Gastroesophageal sphincter (tissue), 4 donors: Measurements from ENCODE around the gene SLC26A9. TPM values are rescaled to one million over a fixed set of nuclear protein-coding genes. Genes with fewer than 3 reads are reported as not detected.

Experiments
- ATAC-seq: fragments of 150-250 bp; one replicate; pipeline ENCODE4 v1.9.1; 2016; ENCODE audit warnings: mild to moderate bottlenecking, moderate library complexity
- H3K27ac ChIP-seq, 4 donors: fragments of 200-600 bp; sonication (generic) in 3 of 4; 1 replicate in 3 of 4; 2 replicates in 1 of 4; pipeline ENCODE4 v1.5.1; 2016 to 2019
- H3K27me3 ChIP-seq: fragments of 200-600 bp; sonication (generic); one replicate; pipeline ENCODE4 v1.5.1; 2019
- H3K36me3 ChIP-seq, 2 donors: fragments of 200-600 bp; sonication (generic); one replicate each; pipeline ENCODE4 v1.5.1; 2019; ENCODE audit warnings: control low read depth in 1 of 2
- H3K4me1 ChIP-seq, 3 donors: fragments of 200-600 bp; sonication (generic); 1 replicate in 2 of 3; 2 replicates in 1 of 3; pipeline ENCODE4 v1.5.1; 2016 to 2019; ENCODE audit warnings: control low read depth in 2 of 3
- H3K4me3 ChIP-seq, 2 donors: fragments of 200-600 bp; sonication (generic); one replicate each; pipeline ENCODE4 v1.5.1; 2019; ENCODE audit warnings: mild to moderate bottlenecking in 1 of 2, moderate library complexity in 1 of 2
- H3K9me3 ChIP-seq, 3 donors: fragments of 200-600 bp; sonication (generic); one replicate each; pipeline ENCODE4 v1.5.1; 2017 to 2019; ENCODE audit warnings: control low read depth in 2 of 3
- EP300 ChIP-seq: sonication (generic); formaldehyde crosslinking; IDR thresholded peaks from one replicate; pipeline ENCODE4 v1.6.1; 2017; ENCODE audit warnings: antibody characterized with exemption, mild to moderate bottlenecking
- POLR2A ChIP-seq, 2 donors: fragments of 450-650 bp; IDR thresholded peaks; one replicate each; pipeline ENCODE4 v1.6.1; 2017; ENCODE audit warnings: antibody characterized with exemption in 2 of 2, mild to moderate bottlenecking in 2 of 2, moderate library complexity in 1 of 2
- POLR2AphosphoS5 ChIP-seq: sonication (generic); formaldehyde crosslinking; IDR thresholded peaks from one replicate; pipeline ENCODE4 v1.6.1; 2017; ENCODE audit warnings: antibody characterized with exemption
- WGBS, 2 donors: methylation state at CpG; one replicate each; pipeline ENCODE4 v1.1.5; 2018; ENCODE audit warnings: low coverage in 1 of 2; 5-methylcytosine and 5-hydroxymethylcytosine counted together
- total RNA-seq, 4 donors: library from RNA; depleted of rRNA; stranded (reverse); fragments of >200 nt; gene quantifications; one replicate each; pipeline ENCODE4 v1.1.0, GENCODE V29; 2016
- TF ChIP-seq, protein P1 (sequence below), 4 experiments: fragments of 200-600 bp in 2 of 4; fragments of 450-650 bp in 2 of 4; sonication (generic) in 1 of 4; IDR thresholded peaks; one replicate each; pipeline ENCODE4 v1.5.1; 2017 to 2019; ENCODE audit warnings: antibody characterized with exemption in 4 of 4, mild to moderate bottlenecking in 2 of 4, moderate library complexity in 2 of 4

Gene SLC26A9
- total RNA-seq, 4 donors from 2014 or later = 0.16 TPM; not detected in 3

DNA sequence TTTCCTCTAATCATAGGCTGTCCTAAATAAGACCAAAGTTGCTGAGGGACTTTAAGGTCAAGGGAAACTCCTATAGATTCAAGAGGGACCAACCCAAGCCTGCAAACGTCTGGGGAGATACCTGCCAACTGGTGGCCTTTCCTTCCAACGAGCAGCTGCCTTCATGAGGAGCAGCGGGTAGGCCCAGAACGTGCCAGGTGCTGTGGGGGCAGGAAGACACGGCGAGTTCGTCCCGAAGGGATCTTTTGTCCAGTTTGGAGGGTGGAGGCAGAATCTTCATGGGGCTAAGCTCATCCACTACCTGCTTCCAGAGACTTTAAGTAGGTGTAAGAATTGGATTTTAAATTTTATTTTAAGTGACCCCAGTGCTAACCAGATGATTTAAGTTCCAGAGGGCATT lies 26.0 kb upstream of the SLC26A9 start:
- Histone ChIP-seq H3K27me3 (no peaks in the 10 kb centered on the region), H3K4me1 (no peaks in the 10 kb centered on the region), H3K27ac (no peak overlapping the region), H3K4me3 (no peak overlapping the region), H3K9me3 (no peaks in the 10 kb centered on the region), H3K36me3 (no peaks in the 10 kb centered on the region)
- 76 to 88% methylated on average over 7 to 8 of the region's 8 CpGs for WGBS, 2 donors
- TF ChIP-seq EP300 (no peak), POLR2A (IDR thresholded peaks at IDR 0.05) (no peak), POLR2AphosphoS5 (no peak)
- TF ChIP-seq, protein P1, sequence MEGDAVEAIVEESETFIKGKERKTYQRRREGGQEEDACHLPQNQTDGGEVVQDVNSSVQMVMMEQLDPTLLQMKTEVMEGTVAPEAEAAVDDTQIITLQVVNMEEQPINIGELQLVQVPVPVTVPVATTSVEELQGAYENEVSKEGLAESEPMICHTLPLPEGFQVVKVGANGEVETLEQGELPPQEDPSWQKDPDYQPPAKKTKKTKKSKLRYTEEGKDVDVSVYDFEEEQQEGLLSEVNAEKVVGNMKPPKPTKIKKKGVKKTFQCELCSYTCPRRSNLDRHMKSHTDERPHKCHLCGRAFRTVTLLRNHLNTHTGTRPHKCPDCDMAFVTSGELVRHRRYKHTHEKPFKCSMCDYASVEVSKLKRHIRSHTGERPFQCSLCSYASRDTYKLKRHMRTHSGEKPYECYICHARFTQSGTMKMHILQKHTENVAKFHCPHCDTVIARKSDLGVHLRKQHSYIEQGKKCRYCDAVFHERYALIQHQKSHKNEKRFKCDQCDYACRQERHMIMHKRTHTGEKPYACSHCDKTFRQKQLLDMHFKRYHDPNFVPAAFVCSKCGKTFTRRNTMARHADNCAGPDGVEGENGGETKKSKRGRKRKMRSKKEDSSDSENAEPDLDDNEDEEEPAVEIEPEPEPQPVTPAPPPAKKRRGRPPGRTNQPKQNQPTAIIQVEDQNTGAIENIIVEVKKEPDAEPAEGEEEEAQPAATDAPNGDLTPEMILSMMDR (IDR thresholded peaks at IDR 0.05) = no peak
- ATAC-seq = no peak

DNA sequence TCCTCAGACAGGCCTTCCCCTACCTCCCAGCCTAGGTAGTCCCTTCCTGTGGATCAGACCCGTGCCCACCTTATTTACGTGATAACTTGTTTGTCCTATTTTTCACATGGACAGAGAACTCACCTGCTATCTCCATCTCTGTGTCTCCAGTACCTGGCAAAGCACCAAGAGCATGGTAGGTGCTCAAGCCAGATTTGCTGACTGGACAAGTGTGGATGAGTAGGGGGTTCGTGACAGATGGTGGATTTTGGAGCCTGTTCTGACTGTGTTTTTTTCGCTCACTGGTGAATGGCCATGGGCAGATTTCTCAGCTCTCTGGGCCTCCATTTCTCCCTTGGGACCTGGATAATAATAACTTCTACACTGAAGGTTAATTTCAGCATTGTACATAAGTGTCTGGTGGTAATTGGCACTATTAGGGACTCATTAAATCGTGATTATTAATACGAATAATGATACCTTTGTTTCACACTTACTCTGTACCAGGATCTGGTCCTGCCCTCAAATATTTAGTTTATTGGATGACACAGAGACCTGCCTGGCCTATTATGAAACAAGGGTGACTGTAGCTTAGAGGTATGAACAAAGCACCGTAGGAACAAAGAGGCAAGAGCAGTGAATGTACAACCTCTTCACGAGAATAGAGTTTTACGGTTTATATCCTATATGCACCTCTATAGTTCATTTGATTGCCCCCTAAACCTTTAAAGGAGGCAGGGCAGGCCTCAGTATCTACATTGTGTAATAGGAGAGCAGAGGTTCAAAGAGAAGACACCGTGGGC lies 24.5 kb upstream of the SLC26A9 start:
- H3K27ac ChIP-seq = no peak overlapping the region
- no peak overlapping the region for H3K4me3 ChIP-seq
- WGBS, 2 donors = 81 to 93% methylated on average over 7 to 10 of the region's 10 CpGs
- H3K27me3 ChIP-seq = no peaks in the 10 kb centered on the region
- H3K36me3 ChIP-seq = no peaks in the 10 kb centered on the region
- no peaks in the 10 kb centered on the region for H3K4me1 ChIP-seq
- ATAC-seq = no peak
- no peaks in the 10 kb centered on the region for H3K9me3 ChIP-seq
- TF ChIP-seq, protein P1 (IDR thresholded peaks at IDR 0.05) = no peak
- TF ChIP-seq EP300 (no peak), POLR2A (IDR thresholded peaks at IDR 0.05) (no peak), POLR2AphosphoS5 (no peak)

DNA sequence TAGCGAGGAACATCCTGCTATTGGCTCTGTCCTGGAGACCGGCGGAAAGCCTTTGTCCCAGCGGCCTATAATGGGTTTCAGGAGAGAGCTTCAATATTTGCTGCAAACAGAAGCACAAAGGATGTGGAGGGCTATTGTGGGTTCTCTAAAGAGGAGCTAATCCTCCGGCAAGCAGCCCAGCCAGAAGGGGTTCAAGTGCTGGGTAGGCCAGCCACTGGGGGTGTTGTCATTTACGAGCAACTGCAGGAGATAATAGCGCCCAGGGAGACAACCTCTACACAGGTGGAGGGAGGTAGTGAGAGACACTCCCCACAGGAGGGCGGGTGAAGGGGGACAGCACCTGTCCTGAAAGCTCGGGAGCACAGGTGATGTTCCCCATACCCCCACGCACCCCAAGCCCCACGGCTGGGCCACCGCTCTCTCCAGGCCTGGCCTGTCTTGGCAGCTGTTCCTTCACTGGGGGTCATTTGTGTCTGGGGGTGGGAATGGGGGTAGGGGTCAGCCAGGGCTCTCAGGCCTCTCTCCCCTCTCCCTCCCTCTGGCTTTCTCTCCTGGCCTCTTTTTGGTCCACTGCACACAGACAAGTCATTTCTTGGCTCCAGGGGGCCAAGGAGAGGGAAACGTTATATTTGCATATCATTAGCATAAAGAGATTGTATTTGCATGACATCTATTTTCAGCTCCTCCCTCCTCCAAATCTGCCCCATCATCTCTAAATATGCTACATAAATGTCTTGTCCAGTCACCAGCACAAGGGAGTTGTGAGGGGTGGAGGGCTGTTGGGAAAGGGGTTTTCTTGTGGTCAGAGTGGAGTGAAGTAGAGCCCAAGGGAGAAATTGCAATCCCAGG lies 22.0 kb upstream of the SLC26A9 start:
- TF ChIP-seq EP300 (no peak), POLR2A (IDR thresholded peaks at IDR 0.05) (no peak), POLR2AphosphoS5 (no peak)
- TF ChIP-seq, protein P1 (IDR thresholded peaks at IDR 0.05) = no peak
- no peaks in the 10 kb centered on the region for H3K9me3 ChIP-seq
- 81 to 100% methylated on average over 3 to 10 of the region's 13 CpGs for WGBS, 2 donors
- no peak overlapping the region for H3K27ac ChIP-seq
- no peak for ATAC-seq
- no peaks in the 10 kb centered on the region for H3K36me3 ChIP-seq
- peaks cover 9% of the 10 kb centered on the region for H3K27me3 ChIP-seq
- H3K4me1 ChIP-seq = no peaks in the 10 kb centered on the region
- H3K4me3 ChIP-seq = no peak overlapping the region

DNA sequence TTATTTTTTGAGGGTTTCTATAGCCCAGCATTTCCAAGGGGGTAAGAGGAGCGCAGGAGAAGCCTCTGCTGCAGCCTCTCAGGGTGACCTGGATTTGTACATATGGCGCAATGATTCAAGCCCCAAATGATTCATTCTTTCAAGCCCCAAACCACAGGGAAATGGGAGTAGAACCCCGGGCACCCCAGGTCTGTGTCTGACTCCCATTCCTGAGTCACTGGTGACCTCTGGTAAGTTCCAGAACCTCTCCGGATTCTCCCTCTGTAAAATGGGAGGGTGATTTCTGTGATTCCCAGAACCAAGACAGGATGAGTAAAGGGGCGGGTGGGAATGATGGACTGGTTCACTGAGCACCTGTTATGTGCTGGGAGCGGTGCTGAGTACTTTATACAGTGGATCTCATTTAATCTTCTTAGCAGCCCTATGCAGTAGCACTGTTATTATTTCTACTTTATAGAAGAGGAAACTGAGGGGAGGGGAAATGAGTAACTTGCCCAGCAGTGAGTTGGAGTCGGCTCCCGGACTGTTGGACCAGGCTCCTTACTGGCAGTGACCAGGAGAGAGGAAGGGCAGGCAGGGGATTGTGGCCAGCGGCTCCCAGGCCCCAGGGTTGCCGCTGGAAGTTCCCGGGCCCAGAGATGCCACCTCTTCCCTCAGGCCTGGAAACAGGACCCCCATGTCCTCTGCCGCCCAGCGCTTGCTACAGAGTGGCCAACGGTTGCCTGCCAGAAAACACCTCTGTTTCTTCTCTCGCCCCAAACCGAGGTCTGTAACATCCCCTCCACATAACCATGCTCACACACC lies 20.3 kb upstream of the SLC26A9 start:
- 79 to 89% methylated on average over 9 to 11 of the region's 16 CpGs for WGBS, 2 donors
- H3K27me3 ChIP-seq = peaks cover 23% of the 10 kb centered on the region
- ATAC-seq = no peak
- no peak for TF ChIP-seq POLR2AphosphoS5
- TF ChIP-seq, protein P1 (IDR thresholded peaks at IDR 0.05) = no peak
- no peak for TF ChIP-seq POLR2A (IDR thresholded peaks at IDR 0.05)
- no peak for TF ChIP-seq EP300
- no peaks in the 10 kb centered on the region for H3K4me1 ChIP-seq
- H3K27ac ChIP-seq = no peak overlapping the region
- no peak overlapping the region for H3K4me3 ChIP-seq
- H3K9me3 ChIP-seq = no peaks in the 10 kb centered on the region
- H3K36me3 ChIP-seq = no peaks in the 10 kb centered on the region
